ENCODE data around the gene ATP11A. TPM values are rescaled to one million over a fixed set of nuclear protein-coding genes. Genes with fewer than 3 reads are reported as not detected.

The ATP11A gene
- total and polyA plus RNA-seq, 2 experiments from 2014 or later, result 12.3 to 52.6 TPM

- Mint-ChIP-seq H3K9me3 (no peaks in the 10 kb centered on the region), H3K36me3 (ENCODE audit: low read depth) (peaks cover 17% of the 10 kb centered on the region), H3K4me3 (no peak overlapping the region), H3K27me3 (ENCODE audit: insufficient read depth, low read depth, poor library complexity) (peaks cover 12% of the 10 kb centered on the region), H3K4me1 (no peaks in the 10 kb centered on the region; the same call in 2 of the 3 replicates), H3K27ac (no peak overlapping the region)
- TF ChIP-seq EZH2phosphoT487 (IDR thresholded peaks at IDR 0.05; ENCODE audit: unreplicated experiment), result no peak
- no peak for TF ChIP-seq CREB1 (CRISPR knock-in tag; IDR thresholded peaks at IDR 0.05; ENCODE audit: low read depth)
- TF ChIP-seq ZNF114 (CRISPR knock-in tag; IDR thresholded peaks at IDR 0.05), result no peak
- no peak for TF ChIP-seq ZNF462 (CRISPR knock-in tag; IDR thresholded peaks at IDR 0.05)
- no peak for TF ChIP-seq ZNF331 (CRISPR knock-in tag; IDR thresholded peaks at IDR 0.05; ENCODE audit: low read depth)
- TF ChIP-seq CTCF (conservative IDR thresholded peaks at IDR 0.05; ENCODE audit: low read depth in 2 of 2), result no peak
- TF ChIP-seq EZH2 (IDR thresholded peaks at IDR 0.05; ENCODE audit: low read depth, unreplicated experiment), result no peak
- no peak for TF ChIP-seq STAT1 (IDR thresholded peaks at IDR 0.05; ENCODE audit: unreplicated experiment)
- no peak for TF ChIP-seq NANOG (IDR thresholded peaks at IDR 0.05; ENCODE audit: borderline replicate concordance)
- TF ChIP-seq POLR2AphosphoS5 (IDR thresholded peaks at IDR 0.05; ENCODE audit: low read depth), result no peak
- TF ChIP-seq ETS1 (IDR thresholded peaks at IDR 0.05), result no peak
- no peak for TF ChIP-seq REST (IDR thresholded peaks at IDR 0.05; ENCODE audit: unreplicated experiment)
- TF ChIP-seq JUNB (IDR thresholded peaks at IDR 0.05; ENCODE audit: unreplicated experiment), result no peak
- Histone ChIP-seq H2AFZ (no peak overlapping the region), H3K27me3 (ENCODE audit: insufficient read depth) (no peaks in the 10 kb centered on the region), H3K27ac (ENCODE audit: low read depth) (no peak overlapping the region), H3K79me2 (replicated peaks; ENCODE audit: insufficient read depth) (no peaks in the 10 kb centered on the region), H3K9me2 (ENCODE audit: insufficient read depth) (no peaks in the 10 kb centered on the region), H3K36me3 (ENCODE audit: insufficient read depth) (no peaks in the 10 kb centered on the region), H4K20me1 (replicated peaks; ENCODE audit: insufficient read depth) (no peaks in the 10 kb centered on the region), H3K4me2 (no peak overlapping the region), H3K4me3 (no peak overlapping the region), H3F3A (replicated peaks; ENCODE audit: low read depth) (0 out of 2 replicates have a peak, but pooled peaks cover 11% of the 10 kb centered on the region), H3K4me1 (ENCODE audit: insufficient read depth) (no peaks in the 10 kb centered on the region)
- no peak for ATAC-seq
- DNase-seq (ENCODE audit: low spot score), result no peak
Observed at GRCh38 chr13:112881656-112882554, 192.1 kb downstream of the ATP11A start.

All from GM23338 (cell line).